Esophagus (tissue), 2 donors: ENCODE measurements around the gene SLC3A2. TPM values are rescaled to one million over a fixed set of nuclear protein-coding genes. Genes with fewer than 3 reads are reported as not detected.
"Not testable (repeated sequence)": the region's sequence is repeated elsewhere in the genome, so short reads cannot be mapped to it uniquely, and the experiment has no call there.

Experiments used
- H3K27ac ChIP-seq, 2 donors: one replicate each; pipeline ENCODE4 v1.5.1; 2013; ENCODE audit warnings: low read depth in 2 of 2, mild to moderate bottlenecking in 2 of 2, inconsistent platforms in 1 of 2, low read length in 1 of 2, moderate library complexity in 1 of 2
- H3K27me3 ChIP-seq, 2 donors: one replicate each; pipeline ENCODE4 v1.6.1; 2013; ENCODE audit warnings: low read length in 2 of 2, control low read depth in 1 of 2, mild to moderate bottlenecking in 1 of 2; ENCODE audit not compliant: insufficient read depth in 2 of 2, control insufficient read depth in 1 of 2
- H3K36me3 ChIP-seq, 2 donors: one replicate each; pipeline ENCODE4 v1.6.1; 2013; ENCODE audit warnings: low read length in 1 of 2; ENCODE audit not compliant: control insufficient read depth in 2 of 2, insufficient read depth in 2 of 2
- H3K4me1 ChIP-seq, 2 donors: one replicate each; pipeline ENCODE4 v1.6.1; 2013; ENCODE audit warnings: low read length in 1 of 2; ENCODE audit not compliant: control insufficient read depth in 2 of 2, insufficient read depth in 2 of 2
- H3K4me3 ChIP-seq, 2 donors: one replicate each; pipeline ENCODE4 v1.5.1; 2013; ENCODE audit warnings: low read length in 2 of 2, mild to moderate bottlenecking in 2 of 2, low read depth in 1 of 2, moderate library complexity in 1 of 2
- H3K9me3 ChIP-seq, 2 donors: one replicate each; pipeline ENCODE4 v1.6.1; 2013; ENCODE audit warnings: mild to moderate bottlenecking in 2 of 2, low read depth in 1 of 2, low read length in 1 of 2, moderate library complexity in 1 of 2; ENCODE audit not compliant: control insufficient read depth in 2 of 2, insufficient read depth in 1 of 2
- WGBS, 2 donors: extraction: QIAGEN DNeasy Blood & Tissue Kit; methylation state at CpG; one replicate each; pipeline ENCODE4 v1.1.7; 2013; 5-methylcytosine and 5-hydroxymethylcytosine counted together
- polyA plus RNA-seq, 2 donors: library from polyadenylated mRNA; stranded (reverse); fragments of 200-250 nt; gene quantifications; one replicate each; pipeline ENCODE4 v1.2.3, GENCODE V29; 2013
- donor health status: healthy with polysubstance abuse.
- donor health status: Bipolar disorder and iron deficiency.

The SLC3A2 gene
- polyA plus RNA-seq, 2 donors, result 90.5 to 146 TPM

- not testable (repeated sequence) for H3K4me3 ChIP-seq
- 83 to 87% methylated on average over 2 of the region's 2 CpGs for WGBS, 2 donors
These were observed 56.8 kb downstream of the SLC3A2 start for GRCh38 chr11:62937528-62937927.

More at GRCh38 chr11:62937528-62937927, 56.8 kb downstream of the SLC3A2 start:
- H3K4me1 ChIP-seq, H3K27ac ChIP-seq, H3K9me3 ChIP-seq, H3K27me3 ChIP-seq, H3K36me3 ChIP-seq: not testable (repeated sequence)

Other genes with a start within 250 kb of the SLC3A2 start
- gene GANAB, start 234.3 kb upstream of the SLC3A2 start, polyA plus RNA-seq, result 10 to 100 TPM; 59.8 to 71.6 TPM
- gene INTS5, start 227.6 kb upstream of the SLC3A2 start, polyA plus RNA-seq, result 10 to 100 TPM in 1 of 2 donors, 1 to 10 TPM in 1; 4.8 to 10.1 TPM
- 10 to 100 TPM; 71.9 to 96.9 TPM for gene C11orf98, start 215.7 kb upstream of the SLC3A2 start, polyA plus RNA-seq
- gene CSKMT, start 215.6 kb upstream of the SLC3A2 start, polyA plus RNA-seq, result 10 to 100 TPM; 15.4 to 32.2 TPM
- 10 to 100 TPM; 16.5 to 23.2 TPM for gene UQCC3, start 209.2 kb upstream of the SLC3A2 start, polyA plus RNA-seq
- gene LBHD1, start 208.6 kb upstream of the SLC3A2 start, polyA plus RNA-seq, result 1 to 10 TPM; 2.7 to 5.2 TPM
- gene UBXN1, start 201.8 kb upstream of the SLC3A2 start, polyA plus RNA-seq, result 100 to 1,000 TPM; 109 to 127 TPM
- 1 to 10 TPM; 1.4 to 2.4 TPM for gene LRRN4CL, start 191.4 kb upstream of the SLC3A2 start, polyA plus RNA-seq
- gene BSCL2, start 173.5 kb upstream of the SLC3A2 start, polyA plus RNA-seq, result 10 to 100 TPM; 33.9 to 58.9 TPM
- gene GNG3, start 173.2 kb upstream of the SLC3A2 start, polyA plus RNA-seq, result under 1 TPM; 0.04 to 0.24 TPM
- 10 to 100 TPM; 27.5 to 27.9 TPM for gene HNRNPUL2, start 153.4 kb upstream of the SLC3A2 start, polyA plus RNA-seq
- gene TTC9C, start 152.4 kb upstream of the SLC3A2 start, polyA plus RNA-seq, result 10 to 100 TPM; 13.3 to 31.1 TPM
- 1 to 10 TPM; 1.9 to 4.0 TPM for gene ZBTB3, start 126.7 kb upstream of the SLC3A2 start, polyA plus RNA-seq
- gene POLR2G, start 119.3 kb upstream of the SLC3A2 start, polyA plus RNA-seq, result 10 to 100 TPM; 43.2 to 94.0 TPM
- gene TAF6L, start 109.5 kb upstream of the SLC3A2 start, polyA plus RNA-seq, result 10 to 100 TPM; 17.0 to 21.6 TPM
- gene TMEM179B, start 93.5 kb upstream of the SLC3A2 start, polyA plus RNA-seq, result 10 to 100 TPM; 30.5 to 41.2 TPM
- 10 to 100 TPM; 13.8 to 19.7 TPM for gene TMEM223, start 88.9 kb upstream of the SLC3A2 start, polyA plus RNA-seq
- gene NXF1, start 75.5 kb upstream of the SLC3A2 start, polyA plus RNA-seq, result 10 to 100 TPM; 77.9 to 84.7 TPM
- 10 to 100 TPM; 14.5 to 25.2 TPM for gene STX5, start 48.8 kb upstream of the SLC3A2 start, polyA plus RNA-seq
- gene TEX54, start 48.1 kb upstream of the SLC3A2 start, polyA plus RNA-seq, result not detected
- 10 to 100 TPM; 44.0 to 44.6 TPM for gene WDR74, start 41.3 kb upstream of the SLC3A2 start, polyA plus RNA-seq
- under 1 TPM in 1 of 2 donors, not detected in 1; 0.01 TPM for gene CHRM1, start 40.5 kb downstream of the SLC3A2 start, polyA plus RNA-seq
- gene SLC22A6, start 104.1 kb downstream of the SLC3A2 start, polyA plus RNA-seq, result not detected
- not detected for gene SLC22A8, start 134.9 kb downstream of the SLC3A2 start, polyA plus RNA-seq